ENCODE data around the gene SEMA5A. TPM values are rescaled to one million over a fixed set of nuclear protein-coding genes. Genes with fewer than 3 reads are reported as not detected.

Gene SEMA5A
- total and polyA plus RNA-seq, 2 of the 8 experiments (the other 6 are each of a cell fraction or from before 2014, with no cell fraction given), result 5.3 to 8.9 TPM

DNA sequence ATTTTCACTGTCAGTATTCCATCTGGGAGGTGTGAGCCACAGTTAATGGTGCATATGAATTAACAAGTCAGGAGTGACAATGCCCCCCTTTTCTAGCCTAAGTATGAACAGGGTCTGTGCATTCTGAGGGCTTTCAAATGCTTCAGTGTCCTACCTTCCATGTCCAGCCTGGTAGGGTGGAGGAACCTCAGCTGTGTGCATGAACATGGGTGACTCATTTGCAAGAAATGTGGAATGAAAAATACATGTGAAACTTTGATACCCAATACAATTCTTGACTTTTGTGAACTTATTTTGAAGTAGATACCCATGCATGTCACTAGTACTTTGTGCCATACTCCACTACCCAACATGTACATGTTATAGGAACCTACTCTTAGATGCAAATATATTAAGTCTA lies 375.8 kb downstream of the SEMA5A start:
- FAIRE-seq, result no peak
- Histone ChIP-seq H3K4me3 (ENCODE audit: extremely low read depth in 1 of 4, insufficient read depth in 2 of 4, low read depth in 3 of 4, low read length in 4 of 4) (no peak overlapping the region), H3K4ac (replicated peaks; ENCODE audit: insufficient read length, low read depth, low read length) (no peak overlapping the region), H3K36me3 (ENCODE audit: control insufficient read depth in 2 of 4, insufficient read depth in 4 of 4, low read length in 3 of 4) (no peaks in the 10 kb centered on the region), H3K23ac (ENCODE audit: insufficient read length) (no peak overlapping the region), H2AFZ (ENCODE audit: low read length) (no peak overlapping the region), H3K79me2 (ENCODE audit: control insufficient read depth in 1 of 2, insufficient read depth in 2 of 2, low read length in 2 of 2) (no peaks in the 10 kb centered on the region), H2BK5ac (ENCODE audit: low read depth, low read length) (no peak overlapping the region), H3K4me1 (replicated peaks in 1 of 4; ENCODE audit: control insufficient read depth in 3 of 4, insufficient read depth in 4 of 4, low read length in 3 of 4) (peaks cover 0 to 7% (median 1%) of the 10 kb centered on the region in 4 experiments; a peak in 2 of 7 replicates), H3K9me3 (ENCODE audit: insufficient read depth in 2 of 2, low read depth in 1 of 2, low read length in 1 of 2) (no peaks in the 10 kb centered on the region), H4K20me1 (replicated peaks in 1 of 2; ENCODE audit: control insufficient read depth in 1 of 2, insufficient read depth in 2 of 2, low read length in 2 of 2) (no peaks in the 10 kb centered on the region), H4K8ac (ENCODE audit: extremely low read depth, insufficient read depth, low read length) (no peak overlapping the region), H4K91ac (replicated peaks; ENCODE audit: insufficient read length, low read length) (no peak overlapping the region), H2BK20ac (ENCODE audit: low read length) (no peak overlapping the region), H2AK5ac (ENCODE audit: low read depth, low read length) (no peak overlapping the region), H3K27ac (ENCODE audit: low read depth, low read length) (no peak overlapping the region), H4K5ac (ENCODE audit: insufficient read length, low read depth, low read length) (no peak overlapping the region), H2BK15ac (ENCODE audit: low read length) (no peak overlapping the region), H3K27me3 (replicated peaks in 1 of 4; ENCODE audit: control insufficient read depth in 3 of 4, extremely low read depth in 1 of 4, insufficient read depth in 3 of 4, low read length in 3 of 4) (no peaks in the 10 kb centered on the region), H3K9ac (replicated peaks in 1 of 4; ENCODE audit: extremely low read depth in 1 of 4, low read depth in 3 of 4, low read length in 3 of 4) (no peak overlapping the region), H3K14ac (ENCODE audit: insufficient read length) (no peak overlapping the region), H3K18ac (ENCODE audit: extremely low read depth, low read length) (no peak overlapping the region), H3K4me2 (ENCODE audit: insufficient read depth in 1 of 2, low read depth in 2 of 2, low read length in 2 of 2) (no peak overlapping the region), H3K56ac (replicated peaks; ENCODE audit: insufficient read length, low read depth, low read length) (no peak overlapping the region), H3K79me1 (ENCODE audit: low read depth, low read length) (no peaks in the 10 kb centered on the region), H2BK120ac (replicated peaks; ENCODE audit: low read depth, low read length) (no peak overlapping the region), H3K23me2 (ENCODE audit: low read depth, low read length) (no peaks in the 10 kb centered on the region), H2BK12ac (ENCODE audit: low read depth, low read length) (no peak overlapping the region)
- no peak for DNase-seq (ENCODE audit: low read depth in 1 of 2, low spot score in 2 of 2)
- ChIA-PET CTCF (ENCODE audit: partially characterized antibody) (no interaction called here), POLR2A (ENCODE audit: partially characterized antibody) (no interaction called here)
- TF ChIP-seq EGR1 (IDR thresholded peaks at IDR 0.05; ENCODE audit: borderline replicate concordance, low read depth, low read length) (no peak), RNF2 (IDR thresholded peaks at IDR 0.05; ENCODE audit: borderline replicate concordance, low read depth, low read length, missing control alignments, poor library complexity, severe bottlenecking) (no peak), FOSL1 (IDR thresholded peaks at IDR 0.05; ENCODE audit: insufficient read depth, low read depth, low read length) (no peak), SIRT6 (IDR thresholded peaks at IDR 0.05; ENCODE audit: low read length) (no peak), KDM5A (IDR thresholded peaks at IDR 0.05; ENCODE audit: low read length) (no peak), CHD1 (IDR thresholded peaks at IDR 0.05; ENCODE audit: low read depth, low read length) (no peak), TAF7 (optimal IDR thresholded peaks at IDR 0.05; ENCODE audit: borderline replicate concordance, low read depth, low read length) (no peak), RFX5 (IDR thresholded peaks at IDR 0.05; ENCODE audit: borderline replicate concordance, low read depth, low read length) (no peak), NRF1 (IDR thresholded peaks at IDR 0.05; ENCODE audit: low read depth, low read length) (no peak), MAFK (IDR thresholded peaks at IDR 0.05; ENCODE audit: low read depth, low read length) (no peak), KDM1A (IDR thresholded peaks at IDR 0.05; ENCODE audit: borderline replicate concordance, low read length) (no peak), HDAC2 (IDR thresholded peaks at IDR 0.05; ENCODE audit: borderline replicate concordance in 1 of 2, low read depth in 2 of 2, low read length in 2 of 2) (no peak), TAF1 (IDR thresholded peaks at IDR 0.05; ENCODE audit: low read depth, low read length) (no peak)
- TF ChIP-seq, protein P1, sequence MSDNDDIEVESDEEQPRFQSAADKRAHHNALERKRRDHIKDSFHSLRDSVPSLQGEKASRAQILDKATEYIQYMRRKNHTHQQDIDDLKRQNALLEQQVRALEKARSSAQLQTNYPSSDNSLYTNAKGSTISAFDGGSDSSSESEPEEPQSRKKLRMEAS (IDR thresholded peaks at IDR 0.05), result no peak

Measured in H1 (cell line).